Fibroblast of the aortic adventitia (primary cell): Measurements from ENCODE around the gene METAP1D. TPM values are rescaled to one million over a fixed set of nuclear protein-coding genes. Genes with fewer than 3 reads are reported as not detected.
A peak's percentile ranks its signal among the peaks of the same experiment; 100 is the strongest.

Experiments used
- DNase-seq: peaks from one replicate; pipeline ENCODE4 v3.0.0-alpha.2; 2010; ENCODE audit warnings: low read depth
- H3K4me3 ChIP-seq: 2 replicates; pipeline ENCODE4 v1.5.1; 2011; ENCODE audit warnings: low read depth, mild to moderate bottlenecking, control low read depth, low read length, moderate library complexity
- CTCF ChIP-seq: IDR thresholded peaks from 2 replicates; pipeline ENCODE4 v1.5.1; 2011; ENCODE audit warnings: mild to moderate bottlenecking, low read length, control low read depth, inconsistent platforms; ENCODE audit not compliant: insufficient read depth
- total RNA-seq: library from RNA; depleted of rRNA; stranded (reverse); fragments of >200 nt; gene quantifications from 2 replicates; pipeline ENCODE4 v1.2.3, GENCODE V29; 2012; ENCODE audit warnings: low replicate concordance

The METAP1D gene
- total RNA-seq, 1 donor: 14.3 TPM

DNA sequence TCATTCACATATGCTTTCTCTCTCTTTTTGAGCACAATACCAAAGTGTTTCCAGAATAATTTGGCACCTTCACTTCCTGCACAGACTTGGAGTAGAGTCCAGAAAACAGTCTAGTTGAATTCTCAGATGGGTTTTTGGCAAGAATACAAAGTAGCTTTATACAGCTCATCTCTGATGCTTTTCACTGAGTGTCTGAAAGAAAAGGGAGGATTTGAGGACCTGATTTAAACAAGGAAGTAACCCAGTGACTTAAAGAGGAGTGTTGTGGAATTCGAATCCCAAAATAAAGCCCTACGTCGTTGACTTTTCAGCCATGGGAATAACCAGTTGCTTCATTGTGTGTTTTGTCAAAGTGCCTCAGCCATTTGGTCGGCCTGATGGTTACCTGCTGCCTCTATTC is 31.8 kb downstream of the METAP1D start:
- TF ChIP-seq CTCF: no peak
- DNase-seq: peak; percentile 22
- H3K4me3 ChIP-seq: no peak overlapping the region

GRCh38 chr2:172038121-172038520 is 38.4 kb downstream of the METAP1D start:
- no peak for DNase-seq
- TF ChIP-seq CTCF: no peak
- no peak overlapping the region for H3K4me3 ChIP-seq

- peak; percentile 86 for DNase-seq
- TF ChIP-seq CTCF: no peak
- H3K4me3 ChIP-seq: no peak overlapping the region
Measured at GRCh38 chr2:172038604-172039003, 38.9 kb downstream of the METAP1D start.

DNA sequence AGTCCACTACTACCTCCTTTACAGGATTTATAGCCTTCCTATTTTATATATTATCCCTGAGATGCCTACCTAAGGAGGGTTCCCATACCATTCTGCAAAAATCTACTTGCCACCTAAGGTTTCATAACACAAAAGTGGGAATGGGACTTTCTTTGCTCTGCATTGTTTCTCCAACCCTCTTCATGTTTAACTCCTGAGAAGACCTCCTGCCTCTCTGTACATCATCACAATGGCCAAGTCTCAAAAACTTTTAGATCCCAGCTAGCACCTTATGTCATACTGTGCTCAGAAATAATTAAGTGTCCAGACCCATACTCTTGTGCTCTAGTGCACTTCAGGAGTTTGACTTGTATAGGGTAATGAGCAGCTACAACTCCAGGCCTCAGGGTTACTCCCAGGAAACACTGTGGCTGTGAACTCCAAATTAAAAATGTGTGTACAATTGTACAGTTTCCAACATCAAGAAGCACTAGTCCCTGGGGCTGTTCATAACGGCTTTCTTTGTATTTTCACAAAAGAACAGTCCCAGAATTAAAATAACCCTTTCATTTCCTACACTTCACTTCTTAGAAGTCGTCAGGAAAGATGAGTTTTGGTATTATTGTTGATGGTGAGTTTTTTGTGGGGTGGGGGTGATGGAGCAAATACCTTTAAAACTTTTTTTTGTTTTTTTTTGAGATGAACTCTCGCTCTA is 39.4 kb downstream of the METAP1D start:
- no peak for DNase-seq
- H3K4me3 ChIP-seq: no peak overlapping the region
- no peak for TF ChIP-seq CTCF

DNA sequence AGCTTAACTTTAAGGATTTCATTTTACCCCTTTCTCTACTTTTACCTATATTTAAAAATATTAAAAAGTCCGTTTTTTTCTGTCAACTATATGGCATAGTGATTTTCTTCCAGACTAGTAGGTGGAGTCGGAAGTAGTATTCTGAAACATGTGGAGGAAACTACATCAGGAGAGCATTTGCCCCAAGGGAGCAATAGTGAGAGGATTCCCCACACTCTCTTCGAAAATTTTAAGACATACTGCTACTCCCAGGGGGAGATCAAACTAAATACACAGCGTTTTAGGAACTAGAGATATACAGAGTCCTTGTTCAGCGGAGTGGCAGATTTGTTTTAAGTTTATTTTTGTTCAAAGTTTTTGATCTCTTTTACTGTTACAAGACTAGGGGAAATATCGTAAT is 40.6 kb downstream of the METAP1D start:
- DNase-seq: no peak
- no peak for TF ChIP-seq CTCF
- H3K4me3 ChIP-seq: no peak overlapping the region

- no peak for TF ChIP-seq CTCF
- no peak overlapping the region for H3K4me3 ChIP-seq
- peak; percentile 53 for DNase-seq
Measured at GRCh38 chr2:172046080-172046678, 46.4 kb downstream of the METAP1D start.
